ENCODE measurements around the gene MYZAP.
A peak's percentile ranks its signal among the peaks of the same experiment; 100 is the strongest.

The MYZAP gene

GRCh38 chr15:57706405-57707209 lies 114.9 kb downstream of the MYZAP start, which contains the start of gene POLR2M:
Gene POLR2M (plus strand): TSS chr15:57706714. CDS start chr15:57706843, 129 bp downstream.
- peak; percentile 97 for DNase-seq

- no peak for DNase-seq
Measured at GRCh38 chr15:57708047-57708446, 116.3 kb downstream of the MYZAP start.

- no peak for DNase-seq
Measured at GRCh38 chr15:57718309-57718708, 126.6 kb downstream of the MYZAP start.

GRCh38 chr15:57720867-57721266 lies 129.2 kb downstream of the MYZAP start:
- DNase-seq = no peak

- no peak for DNase-seq
Measured at GRCh38 chr15:57726411-57726810, 134.7 kb downstream of the MYZAP start.

- no peak for DNase-seq
Measured at GRCh38 chr15:57727031-57727430, 135.3 kb downstream of the MYZAP start.

- DNase-seq = no peak
Measured at GRCh38 chr15:57728436-57728835, 136.7 kb downstream of the MYZAP start.

DNA sequence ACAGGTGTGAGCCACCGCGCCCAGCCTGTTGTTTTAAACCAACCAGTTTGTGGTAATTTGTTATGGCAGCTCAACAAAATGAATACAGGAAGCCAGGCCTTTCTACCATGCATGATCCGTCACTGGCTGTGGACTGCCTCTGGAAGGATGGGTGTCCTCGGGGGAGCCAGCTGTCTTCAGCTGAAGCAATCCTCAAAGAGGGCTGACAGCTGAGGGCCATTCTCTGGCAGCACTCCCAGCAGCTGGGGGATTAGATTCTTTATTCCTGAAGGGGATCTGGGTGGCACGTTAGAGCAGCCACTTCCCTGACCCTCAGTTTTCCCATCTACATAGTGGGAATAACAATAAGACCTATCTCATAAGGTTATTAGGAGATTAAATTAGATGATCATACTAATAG lies 139.2 kb downstream of the MYZAP start:
- DNase-seq = no peak

DNA sequence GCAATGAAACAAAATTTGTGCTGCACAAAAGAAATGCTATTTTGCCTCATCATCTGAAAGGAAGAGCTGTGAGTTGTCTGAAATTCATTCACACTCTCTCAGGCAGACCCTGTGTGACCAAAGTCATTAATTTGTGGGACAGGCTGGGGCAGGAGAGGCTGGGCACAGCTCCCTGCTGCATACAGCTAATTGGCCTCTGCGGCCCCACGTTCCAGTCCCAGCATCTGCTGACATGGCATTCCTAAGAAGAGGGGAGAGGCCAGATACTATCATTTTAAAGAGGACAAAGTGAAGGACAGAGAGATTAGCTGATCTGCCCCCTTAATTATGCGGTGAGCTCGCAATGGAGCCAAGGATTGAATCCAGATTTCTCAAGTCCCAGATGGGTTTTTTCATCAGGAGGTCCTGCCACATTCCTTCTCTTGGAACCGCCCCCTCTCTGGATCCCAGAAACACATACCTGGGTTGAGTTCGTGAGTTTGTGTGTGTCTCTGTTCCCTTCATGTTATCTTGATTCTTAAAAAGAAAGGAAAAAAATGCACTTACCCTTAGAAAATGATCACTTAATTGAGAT lies 139.9 kb downstream of the MYZAP start:
- DNase-seq = no peak

DNA sequence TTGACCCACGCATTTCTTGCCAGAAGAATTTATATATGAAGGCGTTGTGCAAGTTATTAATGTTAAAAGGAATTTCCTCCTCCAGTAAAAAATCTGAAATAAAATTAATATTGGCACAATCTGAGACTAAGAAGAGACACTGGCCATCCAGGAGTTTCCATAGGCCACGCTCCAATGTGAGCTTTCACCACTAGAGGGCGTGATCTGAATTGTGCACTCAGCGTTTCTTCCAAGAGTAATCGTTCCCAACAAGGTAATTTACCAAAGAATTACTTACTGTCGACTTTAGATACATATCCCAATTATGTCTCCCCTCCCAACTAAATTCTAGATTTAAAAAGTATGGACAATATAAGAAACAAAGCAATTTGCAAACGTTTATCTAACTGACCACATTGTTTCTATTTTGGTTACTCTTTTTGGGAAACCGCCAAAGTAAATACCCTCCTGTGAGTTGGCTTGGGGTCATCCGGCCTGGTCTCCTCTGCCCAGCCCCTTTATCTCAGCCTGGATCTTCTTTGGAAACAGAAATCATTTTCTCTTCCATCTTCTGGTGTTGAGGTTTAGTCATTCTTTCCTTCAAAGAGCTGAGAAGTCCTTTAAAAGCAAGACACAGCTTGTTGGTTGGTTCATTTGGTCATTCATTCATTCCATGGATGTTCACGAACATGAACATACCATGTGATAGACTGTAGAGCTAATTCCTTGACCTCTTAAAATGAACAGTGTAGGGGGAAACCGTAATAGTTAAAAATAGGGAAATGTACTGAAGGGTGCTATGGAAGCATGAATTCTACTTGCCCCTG lies 141.0 kb downstream of the MYZAP start:
- peak; percentile 23 for DNase-seq

DNA sequence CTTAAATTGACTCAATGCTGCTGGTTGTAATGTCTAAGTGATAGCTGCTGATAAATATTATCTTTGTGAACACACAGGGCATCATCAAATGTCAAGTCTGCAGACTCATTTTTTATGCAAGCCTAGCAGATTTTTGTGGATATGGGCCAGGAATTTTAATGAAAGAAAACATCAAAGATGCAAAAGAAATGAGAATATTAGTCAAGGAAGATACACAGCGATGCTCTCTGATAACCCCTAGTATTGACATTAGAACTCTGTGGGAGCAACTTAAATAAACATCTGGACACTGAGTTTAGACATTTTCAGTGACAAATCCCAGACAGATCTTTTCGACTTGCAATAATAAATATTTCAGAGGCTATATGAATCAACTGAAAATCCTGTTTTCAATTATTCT lies 143.2 kb downstream of the MYZAP start:
- no peak for DNase-seq

Data from NCI-H2171 treated with DMSO at 0.1 percent for 48 hours (cell line).